Measurements from ENCODE around the gene GPR139.

Gene GPR139

DNA sequence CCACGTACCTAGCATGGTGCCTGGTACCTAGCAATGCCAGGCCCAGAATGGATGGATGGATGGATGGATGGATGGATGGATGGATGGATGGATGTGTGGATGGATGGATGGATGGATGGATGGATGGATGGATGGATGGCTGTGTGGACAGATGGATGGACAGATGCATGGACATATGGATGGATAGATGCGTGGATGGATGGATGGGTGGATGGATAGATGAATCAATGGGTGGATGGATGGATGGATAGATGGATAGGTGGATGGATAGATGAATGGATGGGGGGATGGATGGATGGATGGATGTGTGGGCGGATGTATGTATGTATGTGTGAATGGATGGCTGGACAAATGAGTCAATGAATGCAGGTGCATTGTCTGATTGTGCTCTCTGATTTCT, 12.6 kb downstream of the GPR139 start:
- DNase-seq (ENCODE audit: insufficient read length, low spot score) (no peak), FAIRE-seq (no peak)
- TF ChIP-seq SPI1 (IDR thresholded peaks at IDR 0.05; ENCODE audit: low read depth, low read length), result no peak

DNA sequence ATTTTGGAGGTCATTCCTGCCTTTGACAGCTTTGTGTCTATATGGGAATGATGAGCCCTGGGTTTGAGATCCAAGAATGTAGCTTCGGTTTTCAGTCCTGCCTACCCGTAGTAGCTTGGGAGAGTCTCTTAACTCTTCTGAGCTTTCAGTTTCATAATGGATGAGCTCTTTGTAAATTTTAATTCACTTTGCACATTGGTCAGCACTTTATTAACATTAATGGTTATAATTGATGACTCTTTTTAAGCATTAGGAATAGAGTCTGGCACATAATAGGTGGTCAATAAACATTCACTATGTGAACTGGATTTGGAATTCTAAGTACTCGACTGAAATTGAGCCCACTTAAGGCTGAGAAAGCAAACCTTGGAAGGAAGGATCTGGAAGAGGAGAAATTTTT, 17.3 kb downstream of the GPR139 start:
- TF ChIP-seq POLR2A (IDR thresholded peaks at IDR 0.05; ENCODE audit: low read depth, low read length) (no peak), SPI1 (IDR thresholded peaks at IDR 0.05; ENCODE audit: low read depth, low read length) (no peak), PAX5 (IDR thresholded peaks at IDR 0.05; ENCODE audit: insufficient read depth, low read length, severe bottlenecking) (no peak), POU2F2 (IDR thresholded peaks at IDR 0.05; ENCODE audit: low read depth, low read length) (no peak), TAF1 (IDR thresholded peaks at IDR 0.05; ENCODE audit: low read depth, low read length) (no peak), POLR2AphosphoS5 (IDR thresholded peaks at IDR 0.05; ENCODE audit: low read depth, low read length) (no peak)
- DNase-seq (ENCODE audit: insufficient read length, low spot score) (no peak), FAIRE-seq (no peak)

DNA sequence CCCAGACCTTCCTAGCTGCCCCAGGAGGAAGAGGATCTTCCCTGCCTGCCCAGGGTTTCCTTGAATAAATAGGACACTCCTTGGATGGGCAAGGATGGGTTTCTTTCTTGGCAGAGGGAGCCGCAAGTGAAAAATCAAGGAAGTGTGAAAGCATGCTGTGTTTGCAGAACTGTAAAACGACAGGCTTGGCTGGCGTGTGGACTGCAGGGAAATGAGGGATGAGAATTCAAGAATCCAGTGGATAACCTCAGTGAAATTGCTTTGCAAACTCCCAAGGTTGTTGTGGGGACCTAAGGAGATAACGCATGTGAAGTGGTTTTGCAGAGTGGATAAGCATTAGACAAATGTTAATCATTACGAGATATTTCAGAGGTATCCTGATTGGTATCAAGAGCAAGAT, 20.4 kb downstream of the GPR139 start:
- TF ChIP-seq POU2F2 (IDR thresholded peaks at IDR 0.05; ENCODE audit: low read depth, low read length), result no peak
- TF ChIP-seq PAX5 (IDR thresholded peaks at IDR 0.05; ENCODE audit: insufficient read depth, low read length, severe bottlenecking), result no peak
- no peak for TF ChIP-seq POLR2A (IDR thresholded peaks at IDR 0.05; ENCODE audit: low read depth, low read length)
- no peak for TF ChIP-seq TAF1 (IDR thresholded peaks at IDR 0.05; ENCODE audit: low read depth, low read length)
- no peak for DNase-seq (ENCODE audit: insufficient read length, low spot score)
- FAIRE-seq, result no peak

DNA sequence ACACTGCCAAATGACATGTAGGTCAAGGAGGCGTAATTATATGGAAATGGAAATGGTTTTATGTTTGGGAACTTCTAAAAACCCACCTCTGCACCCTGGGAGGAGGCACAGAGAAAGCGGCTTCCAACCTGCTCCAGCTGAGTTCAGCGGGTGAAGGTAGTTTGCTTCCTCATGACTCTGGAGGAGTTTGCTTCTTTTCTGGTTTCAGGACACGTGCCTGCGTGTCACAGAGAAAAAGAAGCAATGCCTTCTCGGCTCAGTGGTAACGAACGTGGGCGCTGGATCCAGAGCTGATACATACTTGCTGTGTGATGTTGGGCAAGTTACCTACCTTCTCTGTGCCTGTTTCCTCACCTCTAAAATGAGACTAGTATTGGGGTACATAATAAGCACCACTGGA, 22.1 kb downstream of the GPR139 start:
- DNase-seq (ENCODE audit: insufficient read length, low spot score) (no peak), FAIRE-seq (no peak)
- TF ChIP-seq TAF1 (IDR thresholded peaks at IDR 0.05; ENCODE audit: low read depth, low read length) (no peak), SPI1 (IDR thresholded peaks at IDR 0.05; ENCODE audit: low read depth, low read length) (no peak), POLR2AphosphoS5 (IDR thresholded peaks at IDR 0.05; ENCODE audit: low read depth, low read length) (no peak), POU2F2 (IDR thresholded peaks at IDR 0.05; ENCODE audit: low read depth, low read length) (no peak), PAX5 (IDR thresholded peaks at IDR 0.05; ENCODE audit: insufficient read depth, low read length, severe bottlenecking) (no peak), POLR2A (IDR thresholded peaks at IDR 0.05; ENCODE audit: low read depth, low read length) (no peak)

DNA sequence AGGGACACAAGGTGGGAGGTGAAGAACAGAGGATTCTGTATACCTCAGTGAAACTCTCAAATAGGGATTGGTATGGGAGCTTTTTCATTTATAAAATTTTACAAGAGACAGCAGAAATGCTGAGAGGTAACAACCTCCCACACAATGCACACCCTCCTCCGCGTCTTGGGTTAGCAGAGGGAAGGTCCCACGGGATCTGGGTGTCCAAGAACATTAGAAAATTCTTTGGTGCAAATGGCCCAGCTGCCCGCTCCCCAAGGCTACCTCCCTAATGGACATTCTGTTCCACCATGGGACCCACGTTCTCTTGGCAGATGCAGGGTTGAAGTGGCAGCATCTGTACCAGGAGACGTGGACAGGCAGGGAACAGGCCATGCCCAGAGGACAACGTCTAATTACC, 22.5 kb downstream of the GPR139 start:
- TF ChIP-seq POU2F2 (IDR thresholded peaks at IDR 0.05; ENCODE audit: low read depth, low read length) (no peak), SPI1 (IDR thresholded peaks at IDR 0.05; ENCODE audit: low read depth, low read length) (no peak), POLR2A (IDR thresholded peaks at IDR 0.05; ENCODE audit: low read depth, low read length) (no peak), PAX5 (IDR thresholded peaks at IDR 0.05; ENCODE audit: insufficient read depth, low read length, severe bottlenecking) (no peak), POLR2AphosphoS5 (IDR thresholded peaks at IDR 0.05; ENCODE audit: low read depth, low read length) (no peak), TAF1 (IDR thresholded peaks at IDR 0.05; ENCODE audit: low read depth, low read length) (no peak)
- no peak for DNase-seq (ENCODE audit: insufficient read length, low spot score)
- no peak for FAIRE-seq

GRCh38 chr16:20049831-20050230, 23.9 kb downstream of the GPR139 start:
- FAIRE-seq, result no peak
- DNase-seq (ENCODE audit: insufficient read length, low spot score), result no peak
- no peak for TF ChIP-seq POLR2A (IDR thresholded peaks at IDR 0.05; ENCODE audit: low read depth, low read length)
- no peak for TF ChIP-seq SPI1 (IDR thresholded peaks at IDR 0.05; ENCODE audit: low read depth, low read length)
- TF ChIP-seq POU2F2 (IDR thresholded peaks at IDR 0.05; ENCODE audit: low read depth, low read length), result no peak
- no peak for TF ChIP-seq PAX5 (IDR thresholded peaks at IDR 0.05; ENCODE audit: insufficient read depth, low read length, severe bottlenecking)
- no peak for TF ChIP-seq POLR2AphosphoS5 (IDR thresholded peaks at IDR 0.05; ENCODE audit: low read depth, low read length)
- TF ChIP-seq TAF1 (IDR thresholded peaks at IDR 0.05; ENCODE audit: low read depth, low read length), result no peak

DNA sequence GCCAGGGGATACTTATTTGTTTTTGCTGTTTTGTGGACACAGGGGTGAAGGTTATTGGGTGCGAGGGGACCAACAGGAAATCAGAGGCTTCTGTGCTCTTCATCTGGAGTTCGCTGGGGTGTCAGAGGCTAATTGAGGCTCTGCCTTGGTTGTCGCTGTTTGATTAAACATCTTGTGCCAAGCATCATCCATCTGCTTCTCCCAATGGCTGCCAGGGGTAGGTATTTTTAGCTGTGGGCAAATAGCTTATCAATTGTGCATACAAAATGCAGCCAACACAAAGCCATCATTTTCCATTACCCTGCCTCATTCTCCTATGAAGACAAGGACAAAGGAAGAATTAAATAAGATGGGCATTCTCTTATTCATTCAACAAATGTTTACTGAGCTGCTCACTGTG, 27.8 kb downstream of the GPR139 start:
- TF ChIP-seq POLR2A (IDR thresholded peaks at IDR 0.05; ENCODE audit: low read depth, low read length) (no peak), TAF1 (IDR thresholded peaks at IDR 0.05; ENCODE audit: low read depth, low read length) (no peak), POLR2AphosphoS5 (IDR thresholded peaks at IDR 0.05; ENCODE audit: low read depth, low read length) (no peak), POU2F2 (IDR thresholded peaks at IDR 0.05; ENCODE audit: low read depth, low read length) (no peak), PAX5 (IDR thresholded peaks at IDR 0.05; ENCODE audit: insufficient read depth, low read length, severe bottlenecking) (no peak), SPI1 (IDR thresholded peaks at IDR 0.05; ENCODE audit: low read depth, low read length) (no peak)
- FAIRE-seq, result no peak
- no peak for DNase-seq (ENCODE audit: insufficient read length, low spot score)

- FAIRE-seq (no peak), DNase-seq (ENCODE audit: insufficient read length, low spot score) (no peak)
- TF ChIP-seq SPI1 (IDR thresholded peaks at IDR 0.05; ENCODE audit: low read depth, low read length), result no peak
Measured at GRCh38 chr16:20042848-20043247, 30.8 kb downstream of the GPR139 start.

DNA sequence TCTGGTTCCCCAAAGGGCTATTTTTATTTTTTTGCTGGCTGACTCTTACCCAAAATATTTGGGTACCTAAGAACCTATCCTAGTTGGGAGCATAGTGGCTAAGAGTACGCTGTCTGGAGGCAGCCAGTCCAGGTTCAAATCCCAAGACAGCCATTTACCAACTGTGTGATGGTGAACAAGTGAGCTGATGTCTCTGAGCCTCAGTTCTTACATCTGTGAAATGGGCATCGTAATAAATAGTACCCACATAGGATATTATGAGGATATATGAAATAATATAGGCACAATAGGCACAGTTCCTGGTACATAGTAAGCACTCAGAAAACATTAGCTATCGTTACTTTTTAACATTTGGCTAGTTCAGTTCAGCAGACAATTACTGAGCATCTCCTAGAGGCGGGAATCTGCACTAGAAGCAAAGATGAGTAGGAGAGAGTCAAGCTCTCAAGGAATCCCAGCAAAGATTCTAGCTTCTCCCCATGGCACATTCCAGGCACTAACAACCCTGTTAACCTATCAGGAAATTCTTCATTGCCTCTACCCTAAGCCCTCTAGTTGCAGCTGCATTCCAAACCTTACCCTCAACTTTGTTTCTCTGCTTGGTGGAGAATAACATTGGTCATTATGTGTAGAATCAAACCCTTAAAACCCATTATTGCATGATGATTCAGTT, 31.6 kb downstream of the GPR139 start:
- FAIRE-seq, result no peak
- no peak for DNase-seq (ENCODE audit: insufficient read length, low spot score)
- TF ChIP-seq PAX5 (IDR thresholded peaks at IDR 0.05; ENCODE audit: insufficient read depth, low read length, severe bottlenecking) (no peak), SPI1 (IDR thresholded peaks at IDR 0.05; ENCODE audit: low read depth, low read length) (no peak), TAF1 (IDR thresholded peaks at IDR 0.05; ENCODE audit: low read depth, low read length) (no peak), POLR2A (IDR thresholded peaks at IDR 0.05; ENCODE audit: low read depth, low read length) (no peak), POLR2AphosphoS5 (IDR thresholded peaks at IDR 0.05; ENCODE audit: low read depth, low read length) (no peak), POU2F2 (IDR thresholded peaks at IDR 0.05; ENCODE audit: low read depth, low read length) (no peak)

DNA sequence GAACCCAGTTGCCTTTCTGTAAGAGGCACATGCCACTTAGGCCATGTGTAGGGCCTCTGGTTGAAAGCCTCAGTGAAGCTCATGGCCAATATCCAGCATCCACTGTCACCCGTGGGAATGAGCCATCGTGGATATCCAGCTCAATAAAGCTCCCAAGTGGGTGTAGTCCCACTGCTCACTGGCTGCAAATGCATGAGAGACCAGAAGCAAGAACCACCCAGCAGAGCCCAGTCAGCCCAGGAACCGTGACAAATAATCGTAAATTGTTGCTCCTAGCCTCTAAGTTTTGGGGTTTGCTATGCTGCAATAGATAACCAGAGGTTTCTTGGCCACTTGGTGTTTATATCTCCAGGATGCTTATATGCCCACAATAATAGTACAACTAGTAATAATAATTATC, 33.7 kb downstream of the GPR139 start:
- TF ChIP-seq SPI1 (IDR thresholded peaks at IDR 0.05; ENCODE audit: low read depth, low read length), result no peak
- no peak for TF ChIP-seq POU2F2 (IDR thresholded peaks at IDR 0.05; ENCODE audit: low read depth, low read length)
- TF ChIP-seq POLR2A (IDR thresholded peaks at IDR 0.05; ENCODE audit: low read depth, low read length), result no peak
- no peak for TF ChIP-seq TAF1 (IDR thresholded peaks at IDR 0.05; ENCODE audit: low read depth, low read length)
- DNase-seq (ENCODE audit: insufficient read length, low spot score) (no peak), FAIRE-seq (no peak)
